Measurements from ENCODE around the gene SMYD3.

The SMYD3 gene

DNA sequence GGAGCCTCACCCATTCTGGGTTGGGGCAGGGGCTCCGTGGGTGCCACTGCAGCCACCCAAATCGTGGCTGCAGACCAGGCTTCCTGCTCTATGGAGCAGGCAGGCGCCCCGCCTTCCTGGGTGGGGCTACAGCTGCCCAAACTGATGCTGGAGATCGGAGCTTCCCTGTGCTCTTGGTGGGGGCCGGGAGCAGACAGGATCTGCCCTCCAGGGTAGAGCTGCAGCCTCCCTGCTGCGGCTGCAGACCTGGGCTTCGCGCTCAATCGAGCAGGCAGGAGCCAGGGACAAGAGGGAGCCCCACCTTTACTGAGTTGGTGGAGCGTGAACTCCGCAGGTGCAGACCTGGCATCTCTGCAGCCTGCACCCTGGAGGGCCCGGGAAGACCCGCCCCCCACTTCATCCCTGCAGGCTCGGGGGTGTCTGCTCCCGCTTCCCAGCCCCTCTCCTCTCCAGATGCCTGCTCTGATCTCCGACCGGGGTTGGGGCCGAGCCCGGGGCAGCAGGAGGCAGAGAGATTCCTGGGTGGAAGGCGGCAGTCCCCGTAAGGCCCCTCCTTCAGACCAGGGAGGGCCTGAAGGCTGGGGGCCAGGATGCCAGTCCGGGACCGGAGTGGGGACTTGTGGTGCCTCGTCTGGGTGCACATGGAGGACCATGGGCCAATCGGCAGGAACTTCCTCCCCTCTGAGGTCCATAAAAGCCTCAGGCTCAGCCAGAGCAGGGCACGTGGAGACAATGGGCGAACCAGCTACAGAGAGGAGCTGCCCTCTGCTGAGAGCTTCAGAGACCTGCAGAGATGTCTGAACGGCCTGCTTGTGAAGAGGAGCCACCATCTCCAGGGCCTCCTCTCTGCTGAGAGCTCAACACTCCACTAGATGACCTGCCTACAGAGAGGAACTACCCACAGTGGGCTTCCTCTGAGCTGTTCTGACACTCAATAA lies 359.3 kb downstream of the SMYD3 start:
- TF ChIP-seq ZFP41 (tag by site-specific recombination; IDR thresholded peaks at IDR 0.05; ENCODE audit: borderline replicate concordance) = no peak
- no peak for TF ChIP-seq ZNF571 (tag by site-specific recombination; IDR thresholded peaks at IDR 0.05)
- no peak for TF ChIP-seq ZNF785 (tag by site-specific recombination; IDR thresholded peaks at IDR 0.05)
- no peak for TF ChIP-seq ZNF423 (tag by site-specific recombination; IDR thresholded peaks at IDR 0.05)
- Histone ChIP-seq H3K36me3 (ENCODE audit: control insufficient read depth in 2 of 2, insufficient read depth in 1 of 2, low read length in 2 of 2) (no peaks in the 10 kb centered on the region), H3K9me3 (ENCODE audit: control insufficient read depth, insufficient read depth, low read depth, low read length) (no peaks in the 10 kb centered on the region), H3K4me3 (ENCODE audit: low read depth, low read length) (no peak overlapping the region), H3K4me1 (ENCODE audit: control insufficient read depth, insufficient read depth, low read length) (no peaks in the 10 kb centered on the region), H3K27ac (ENCODE audit: extremely low read depth, low read depth, low read length) (no peak overlapping the region)
- CTCF ChIA-PET = no interaction called here
- POLR2A ChIA-PET = no interaction called here

DNA sequence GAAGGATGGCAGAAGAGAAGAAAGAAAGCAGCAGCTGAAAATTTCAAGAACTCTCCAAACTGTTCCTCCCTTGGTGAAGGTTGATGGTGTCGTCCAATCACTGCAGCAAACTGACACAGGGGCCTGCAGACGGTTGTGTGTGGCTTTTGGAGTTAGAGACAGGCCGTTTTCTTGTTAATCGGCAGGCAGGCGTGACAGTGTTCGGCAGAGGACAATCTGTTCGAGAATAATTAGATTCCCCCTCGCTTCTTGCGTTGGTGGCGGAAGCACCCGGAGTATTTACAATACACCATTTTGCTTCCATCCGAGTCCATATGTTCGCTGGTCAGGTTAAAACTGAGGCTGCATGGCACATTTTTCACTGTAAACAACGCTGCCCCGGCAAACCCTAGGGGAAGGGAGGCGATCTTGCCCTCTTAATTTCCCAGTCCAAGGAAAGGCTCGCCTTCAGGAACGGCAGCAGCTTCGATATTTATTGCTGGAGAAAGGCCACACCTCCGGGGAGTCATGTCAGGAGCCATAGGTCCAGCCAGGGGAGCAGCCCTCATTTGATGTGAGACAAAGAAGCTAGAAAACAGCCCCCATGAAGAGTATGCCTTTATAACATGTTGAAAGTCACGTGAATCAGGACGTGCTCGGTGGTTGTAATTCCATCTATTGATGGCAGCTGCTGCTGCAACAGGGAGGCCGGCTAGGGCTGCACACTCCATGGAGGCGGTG lies 360.1 kb downstream of the SMYD3 start:
- Histone ChIP-seq H3K4me3 (ENCODE audit: low read depth, low read length) (no peak overlapping the region), H3K9me3 (ENCODE audit: control insufficient read depth, insufficient read depth, low read depth, low read length) (no peaks in the 10 kb centered on the region), H3K36me3 (ENCODE audit: control insufficient read depth in 2 of 2, insufficient read depth in 1 of 2, low read length in 2 of 2) (no peaks in the 10 kb centered on the region), H3K4me1 (ENCODE audit: control insufficient read depth, insufficient read depth, low read length) (no peaks in the 10 kb centered on the region), H3K27ac (ENCODE audit: extremely low read depth, low read depth, low read length) (no peak overlapping the region)
- CTCF ChIA-PET = no interaction called here
- POLR2A ChIA-PET = no interaction called here
- TF ChIP-seq ZNF114 (tag by site-specific recombination; IDR thresholded peaks at IDR 0.05) (no peak), OSR2 (tag by site-specific recombination; IDR thresholded peaks at IDR 0.05) (no peak), ZNF211 (tag by site-specific recombination; IDR thresholded peaks at IDR 0.05; ENCODE audit: low read depth) (no peak), ZNF560 (tag by site-specific recombination; IDR thresholded peaks at IDR 0.05; ENCODE audit: borderline replicate concordance) (no peak)
- TF ChIP-seq, protein P1, sequence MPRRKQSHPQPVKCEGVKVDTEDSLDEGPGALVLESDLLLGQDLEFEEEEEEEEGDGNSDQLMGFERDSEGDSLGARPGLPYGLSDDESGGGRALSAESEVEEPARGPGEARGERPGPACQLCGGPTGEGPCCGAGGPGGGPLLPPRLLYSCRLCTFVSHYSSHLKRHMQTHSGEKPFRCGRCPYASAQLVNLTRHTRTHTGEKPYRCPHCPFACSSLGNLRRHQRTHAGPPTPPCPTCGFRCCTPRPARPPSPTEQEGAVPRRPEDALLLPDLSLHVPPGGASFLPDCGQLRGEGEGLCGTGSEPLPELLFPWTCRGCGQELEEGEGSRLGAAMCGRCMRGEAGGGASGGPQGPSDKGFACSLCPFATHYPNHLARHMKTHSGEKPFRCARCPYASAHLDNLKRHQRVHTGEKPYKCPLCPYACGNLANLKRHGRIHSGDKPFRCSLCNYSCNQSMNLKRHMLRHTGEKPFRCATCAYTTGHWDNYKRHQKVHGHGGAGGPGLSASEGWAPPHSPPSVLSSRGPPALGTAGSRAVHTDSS (tag by site-specific recombination; IDR thresholded peaks at IDR 0.05) = no peak

DNA sequence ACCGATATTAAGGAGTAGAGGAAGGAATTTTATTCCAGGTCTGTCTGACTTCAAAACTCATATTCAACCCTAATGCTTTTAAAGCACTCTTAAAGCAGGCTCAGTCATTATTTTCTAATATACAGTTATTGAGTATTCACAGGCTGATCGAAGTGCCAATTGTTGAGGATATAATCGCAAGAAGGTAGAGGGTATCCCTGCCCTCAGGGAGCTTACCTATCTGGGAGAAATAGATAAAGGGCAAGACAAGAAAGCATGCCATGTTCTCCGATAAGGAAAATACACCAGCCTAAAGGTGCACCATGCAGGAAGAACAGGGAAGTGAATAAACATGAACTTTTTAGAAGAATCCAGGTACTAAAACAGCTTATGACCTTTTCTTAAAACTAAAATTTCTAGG lies 361.2 kb downstream of the SMYD3 start:
- Histone ChIP-seq H3K9me3 (ENCODE audit: control insufficient read depth, insufficient read depth, low read depth, low read length) (no peaks in the 10 kb centered on the region), H3K36me3 (ENCODE audit: control insufficient read depth in 2 of 2, insufficient read depth in 1 of 2, low read length in 2 of 2) (no peaks in the 10 kb centered on the region), H3K27ac (ENCODE audit: extremely low read depth, low read depth, low read length) (no peak overlapping the region), H3K4me1 (ENCODE audit: control insufficient read depth, insufficient read depth, low read length) (no peaks in the 10 kb centered on the region), H3K4me3 (ENCODE audit: low read depth, low read length) (no peak overlapping the region)
- POLR2A ChIA-PET = no interaction called here
- CTCF ChIA-PET = no interaction called here
- no peak for TF ChIP-seq ZNF777 (tag by site-specific recombination; IDR thresholded peaks at IDR 0.05; ENCODE audit: borderline replicate concordance)
- TF ChIP-seq, protein P2, sequence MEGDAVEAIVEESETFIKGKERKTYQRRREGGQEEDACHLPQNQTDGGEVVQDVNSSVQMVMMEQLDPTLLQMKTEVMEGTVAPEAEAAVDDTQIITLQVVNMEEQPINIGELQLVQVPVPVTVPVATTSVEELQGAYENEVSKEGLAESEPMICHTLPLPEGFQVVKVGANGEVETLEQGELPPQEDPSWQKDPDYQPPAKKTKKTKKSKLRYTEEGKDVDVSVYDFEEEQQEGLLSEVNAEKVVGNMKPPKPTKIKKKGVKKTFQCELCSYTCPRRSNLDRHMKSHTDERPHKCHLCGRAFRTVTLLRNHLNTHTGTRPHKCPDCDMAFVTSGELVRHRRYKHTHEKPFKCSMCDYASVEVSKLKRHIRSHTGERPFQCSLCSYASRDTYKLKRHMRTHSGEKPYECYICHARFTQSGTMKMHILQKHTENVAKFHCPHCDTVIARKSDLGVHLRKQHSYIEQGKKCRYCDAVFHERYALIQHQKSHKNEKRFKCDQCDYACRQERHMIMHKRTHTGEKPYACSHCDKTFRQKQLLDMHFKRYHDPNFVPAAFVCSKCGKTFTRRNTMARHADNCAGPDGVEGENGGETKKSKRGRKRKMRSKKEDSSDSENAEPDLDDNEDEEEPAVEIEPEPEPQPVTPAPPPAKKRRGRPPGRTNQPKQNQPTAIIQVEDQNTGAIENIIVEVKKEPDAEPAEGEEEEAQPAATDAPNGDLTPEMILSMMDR (tag by site-specific recombination; IDR thresholded peaks at IDR 0.05) = no peak
- TF ChIP-seq ZNF404 (tag by site-specific recombination; IDR thresholded peaks at IDR 0.05) = no peak
- no peak for TF ChIP-seq ZNF423 (tag by site-specific recombination; IDR thresholded peaks at IDR 0.05)
- TF ChIP-seq ZNF529 (tag by site-specific recombination; IDR thresholded peaks at IDR 0.05; ENCODE audit: insufficient replicate concordance) = no peak
- no peak for TF ChIP-seq KLF1 (tag by site-specific recombination; IDR thresholded peaks at IDR 0.05)
- no peak for TF ChIP-seq ZSCAN16 (tag by site-specific recombination; IDR thresholded peaks at IDR 0.05)
- TF ChIP-seq GLI2 (tag by site-specific recombination; IDR thresholded peaks at IDR 0.05; ENCODE audit: borderline replicate concordance, low read depth) = no peak
- TF ChIP-seq MYNN (tag by site-specific recombination; IDR thresholded peaks at IDR 0.05; ENCODE audit: borderline replicate concordance) = no peak
- no peak for TF ChIP-seq GLIS2 (tag by site-specific recombination; IDR thresholded peaks at IDR 0.05)
- TF ChIP-seq, protein P3, sequence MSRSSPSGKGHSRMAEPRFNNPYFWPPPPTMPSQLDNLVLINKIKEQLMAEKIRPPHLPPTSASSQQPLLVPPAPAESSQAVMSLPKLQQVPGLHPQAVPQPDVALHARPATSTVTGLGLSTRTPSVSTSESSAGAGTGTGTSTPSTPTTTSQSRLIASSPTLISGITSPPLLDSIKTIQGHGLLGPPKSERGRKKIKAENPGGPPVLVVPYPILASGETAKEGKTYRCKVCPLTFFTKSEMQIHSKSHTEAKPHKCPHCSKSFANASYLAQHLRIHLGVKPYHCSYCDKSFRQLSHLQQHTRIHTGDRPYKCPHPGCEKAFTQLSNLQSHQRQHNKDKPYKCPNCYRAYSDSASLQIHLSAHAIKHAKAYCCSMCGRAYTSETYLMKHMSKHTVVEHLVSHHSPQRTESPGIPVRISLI (tag by site-specific recombination; IDR thresholded peaks at IDR 0.05) = no peak
- no peak for TF ChIP-seq KLF8 (tag by site-specific recombination; IDR thresholded peaks at IDR 0.05)
- TF ChIP-seq, protein P4, sequence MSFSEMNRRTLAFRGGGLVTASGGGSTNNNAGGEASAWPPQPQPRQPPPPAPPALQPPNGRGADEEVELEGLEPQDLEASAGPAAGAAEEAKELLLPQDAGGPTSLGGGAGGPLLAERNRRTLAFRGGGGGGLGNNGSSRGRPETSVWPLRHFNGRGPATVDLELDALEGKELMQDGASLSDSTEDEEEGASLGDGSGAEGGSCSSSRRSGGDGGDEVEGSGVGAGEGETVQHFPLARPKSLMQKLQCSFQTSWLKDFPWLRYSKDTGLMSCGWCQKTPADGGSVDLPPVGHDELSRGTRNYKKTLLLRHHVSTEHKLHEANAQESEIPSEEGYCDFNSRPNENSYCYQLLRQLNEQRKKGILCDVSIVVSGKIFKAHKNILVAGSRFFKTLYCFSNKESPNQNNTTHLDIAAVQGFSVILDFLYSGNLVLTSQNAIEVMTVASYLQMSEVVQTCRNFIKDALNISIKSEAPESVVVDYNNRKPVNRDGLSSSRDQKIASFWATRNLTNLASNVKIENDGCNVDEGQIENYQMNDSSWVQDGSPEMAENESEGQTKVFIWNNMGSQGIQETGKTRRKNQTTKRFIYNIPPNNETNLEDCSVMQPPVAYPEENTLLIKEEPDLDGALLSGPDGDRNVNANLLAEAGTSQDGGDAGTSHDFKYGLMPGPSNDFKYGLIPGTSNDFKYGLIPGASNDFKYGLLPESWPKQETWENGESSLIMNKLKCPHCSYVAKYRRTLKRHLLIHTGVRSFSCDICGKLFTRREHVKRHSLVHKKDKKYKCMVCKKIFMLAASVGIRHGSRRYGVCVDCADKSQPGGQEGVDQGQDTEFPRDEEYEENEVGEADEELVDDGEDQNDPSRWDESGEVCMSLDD (tag by site-specific recombination; IDR thresholded peaks at IDR 0.05) = no peak
- TF ChIP-seq, protein P5, sequence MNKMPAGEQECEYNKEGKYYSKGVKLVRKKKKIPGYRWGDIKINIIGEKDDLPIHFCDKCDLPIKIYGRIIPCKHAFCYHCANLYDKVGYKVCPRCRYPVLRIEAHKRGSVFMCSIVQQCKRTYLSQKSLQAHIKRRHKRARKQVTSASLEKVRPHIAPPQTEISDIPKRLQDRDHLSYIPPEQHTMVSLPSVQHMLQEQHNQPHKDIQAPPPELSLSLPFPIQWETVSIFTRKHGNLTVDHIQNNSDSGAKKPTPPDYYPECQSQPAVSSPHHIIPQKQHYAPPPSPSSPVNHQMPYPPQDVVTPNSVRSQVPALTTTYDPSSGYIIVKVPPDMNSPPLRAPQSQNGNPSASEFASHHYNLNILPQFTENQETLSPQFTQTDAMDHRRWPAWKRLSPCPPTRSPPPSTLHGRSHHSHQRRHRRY (tag by site-specific recombination; IDR thresholded peaks at IDR 0.05) = no peak
